C4-2B (cell line): ENCODE data around the gene ATP5MG.

Experiments
- ZFX ChIP-seq: fragments of 450-650 bp; IDR thresholded peaks from 2 replicates; pipeline ENCODE4 v1.6.1; 2017
- TF ChIP-seq, protein P1 (sequence below): fragments of 450-650 bp; conservative IDR thresholded peaks from 2 replicates; pipeline ENCODE4 v1.5.1; 2017; ENCODE audit warnings: mild to moderate bottlenecking

DNA sequence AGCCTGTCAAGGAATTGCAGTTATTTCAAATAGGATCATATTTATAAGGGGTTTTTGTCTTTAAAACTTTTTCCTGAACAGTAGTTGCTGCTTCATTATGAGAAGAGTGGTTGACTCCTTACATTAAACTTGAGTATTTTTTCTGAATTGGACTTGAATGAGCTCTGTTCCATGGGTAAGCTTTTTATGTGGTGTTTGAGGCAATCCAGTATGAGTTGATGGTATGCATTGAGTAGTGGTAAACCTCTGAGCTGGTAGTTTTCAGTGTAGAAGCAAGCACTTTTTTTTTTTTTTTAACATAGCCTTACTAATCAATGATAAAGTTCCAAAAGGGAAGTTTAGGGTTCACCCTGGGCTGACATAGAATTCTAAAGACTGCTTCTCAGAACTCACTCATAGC lies 38.2 kb downstream of the ATP5MG start:
- TF ChIP-seq, protein P1, sequence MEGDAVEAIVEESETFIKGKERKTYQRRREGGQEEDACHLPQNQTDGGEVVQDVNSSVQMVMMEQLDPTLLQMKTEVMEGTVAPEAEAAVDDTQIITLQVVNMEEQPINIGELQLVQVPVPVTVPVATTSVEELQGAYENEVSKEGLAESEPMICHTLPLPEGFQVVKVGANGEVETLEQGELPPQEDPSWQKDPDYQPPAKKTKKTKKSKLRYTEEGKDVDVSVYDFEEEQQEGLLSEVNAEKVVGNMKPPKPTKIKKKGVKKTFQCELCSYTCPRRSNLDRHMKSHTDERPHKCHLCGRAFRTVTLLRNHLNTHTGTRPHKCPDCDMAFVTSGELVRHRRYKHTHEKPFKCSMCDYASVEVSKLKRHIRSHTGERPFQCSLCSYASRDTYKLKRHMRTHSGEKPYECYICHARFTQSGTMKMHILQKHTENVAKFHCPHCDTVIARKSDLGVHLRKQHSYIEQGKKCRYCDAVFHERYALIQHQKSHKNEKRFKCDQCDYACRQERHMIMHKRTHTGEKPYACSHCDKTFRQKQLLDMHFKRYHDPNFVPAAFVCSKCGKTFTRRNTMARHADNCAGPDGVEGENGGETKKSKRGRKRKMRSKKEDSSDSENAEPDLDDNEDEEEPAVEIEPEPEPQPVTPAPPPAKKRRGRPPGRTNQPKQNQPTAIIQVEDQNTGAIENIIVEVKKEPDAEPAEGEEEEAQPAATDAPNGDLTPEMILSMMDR: no peak
- TF ChIP-seq ZFX: no peak
